Measurements from ENCODE around the gene THOP1.

The THOP1 gene

GRCh38 chr19:2858864-2859263, 73.6 kb downstream of the THOP1 start:
- no peak for DNase-seq

GRCh38 chr19:2863816-2864215, 78.5 kb downstream of the THOP1 start:
- DNase-seq, result no peak

All from NCI-H1436 (cell line).